ENCODE measurements around the gene JMJD7. TPM values are rescaled to one million over a fixed set of nuclear protein-coding genes. Genes with fewer than 3 reads are reported as not detected.
A peak's percentile ranks its signal among the peaks of the same experiment; 100 is the strongest.

JMJD7 gene
- total RNA-seq, 6 experiments from 2014 or later: 6.0 to 8.6 (median 7.3) TPM

- H3K36me3 ChIP-seq: no peaks in the 10 kb centered on the region
- H3K9me3 ChIP-seq: no peaks in the 10 kb centered on the region
- H3K4me1 ChIP-seq: peaks cover 0 to 15% (median under 1%) of the 10 kb centered on the region in 4 donors
- DNase-seq: no peak
- no peak for TF ChIP-seq CTCF (IDR thresholded peaks at IDR 0.05)
- intact Hi-C loops (cut with DNase I): no loop called here
- no peak for ATAC-seq
- no peaks in the 10 kb centered on the region for H3K27me3 ChIP-seq
- no peak overlapping the region for H3K4me3 ChIP-seq
- no peak overlapping the region for H3K27ac ChIP-seq
- WGBS (ENCODE audit: insufficient coverage, low coverage, low lambda C conversion rate, missing lambda C conversion rate): 40% methylated on average over 1 of the region's 1 CpG
Measured at GRCh38 chr15:41780727-41781126, 47.2 kb upstream of the JMJD7 start.

GRCh38 chr15:41782371-41783282, 45.3 kb upstream of the JMJD7 start:
- Histone ChIP-seq H3K36me3 (no peaks in the 10 kb centered on the region), H3K4me1 (peaks cover 0 to 6% (median 0%) of the 10 kb centered on the region in 4 donors), H3K9me3 (no peaks in the 10 kb centered on the region), H3K27ac (no peak overlapping the region), H3K4me3 (no peak overlapping the region), H3K27me3 (no peaks in the 10 kb centered on the region)
- no peak for DNase-seq
- TF ChIP-seq POLR2A (IDR thresholded peaks at IDR 0.05): no peak
- no peak for TF ChIP-seq CTCF (IDR thresholded peaks at IDR 0.05)
- WGBS (ENCODE audit: insufficient coverage, low coverage, low lambda C conversion rate, missing lambda C conversion rate): 78% methylated on average over 3 of the region's 5 CpGs
- no peak for ATAC-seq
- intact Hi-C loops (cut with DNase I): no loop called here

- intact Hi-C loops (cut with DNase I): no loop called here
Measured at GRCh38 chr15:41783296-41783695, 44.6 kb upstream of the JMJD7 start.

GRCh38 chr15:41788262-41788661, 39.6 kb upstream of the JMJD7 start:
- DNase-seq: no peak
- WGBS (ENCODE audit: insufficient coverage, low coverage, low lambda C conversion rate, missing lambda C conversion rate): 81% methylated on average over 3 of the region's 3 CpGs
- no peak for TF ChIP-seq POLR2A (IDR thresholded peaks at IDR 0.05)
- no peak for TF ChIP-seq CTCF (IDR thresholded peaks at IDR 0.05)
- Histone ChIP-seq H3K36me3 (no peaks in the 10 kb centered on the region), H3K27me3 (no peaks in the 10 kb centered on the region), H3K4me1 (peaks cover 0 to 19% (median 5%) of the 10 kb centered on the region in 4 donors), H3K27ac (no peak overlapping the region), H3K4me3 (no peak overlapping the region), H3K9me3 (no peaks in the 10 kb centered on the region)
- ATAC-seq: no peak
- intact Hi-C loops (cut with DNase I): no loop called here

More at GRCh38 chr15:41783296-41783695, 44.6 kb upstream of the JMJD7 start:
- Histone ChIP-seq H3K4me3 (no peak overlapping the region), H3K9me3 (no peaks in the 10 kb centered on the region), H3K4me1 (peaks cover 0 to 6% (median 0%) of the 10 kb centered on the region in 4 donors), H3K27ac (no peak overlapping the region), H3K36me3 (no peaks in the 10 kb centered on the region), H3K27me3 (no peaks in the 10 kb centered on the region)
- 20% methylated on average over 1 of the region's 1 CpG for WGBS (ENCODE audit: insufficient coverage, low coverage, low lambda C conversion rate, missing lambda C conversion rate)
- peak in 1 of 4 donors; percentile 53 for ATAC-seq
- TF ChIP-seq POLR2A (IDR thresholded peaks at IDR 0.05) (no peak), CTCF (IDR thresholded peaks at IDR 0.05) (no peak)
- DNase-seq: no peak
